Measurements from ENCODE around the gene CNTNAP2. TPM values are rescaled to one million over a fixed set of nuclear protein-coding genes. Genes with fewer than 3 reads are reported as not detected.

Gene CNTNAP2
- total RNA-seq, 1 donor from 2014 or later, result 4.2 TPM

- Mint-ChIP-seq H3K4me1 (no peaks in the 10 kb centered on the region), H3K9me3 (no peaks in the 10 kb centered on the region), H3K27me3 (ENCODE audit: low read depth) (peaks cover 3% of the 10 kb centered on the region), H3K4me3 (no peak overlapping the region), H3K36me3 (no peaks in the 10 kb centered on the region), H3K27ac (no peak overlapping the region)
- TF ChIP-seq CTCF (IDR thresholded peaks at IDR 0.05; ENCODE audit: unreplicated experiment), result no peak
- DNase-seq (ENCODE audit: low spot score in 2 of 2, unreplicated experiment in 2 of 2), result no peak
Observed at GRCh38 chr7:147664541-147664940, 1547.9 kb downstream of the CNTNAP2 start.

- H3K27ac Mint-ChIP-seq, result no peak overlapping the region
- peaks cover 17% of the 10 kb centered on the region for H3K27me3 Mint-ChIP-seq (ENCODE audit: low read depth)
- DNase-seq (ENCODE audit: low spot score in 2 of 2, unreplicated experiment in 2 of 2), result no peak
- peaks cover 1% of the 10 kb centered on the region for H3K4me1 Mint-ChIP-seq
- no peaks in the 10 kb centered on the region for H3K9me3 Mint-ChIP-seq
- no peak for TF ChIP-seq CTCF (IDR thresholded peaks at IDR 0.05; ENCODE audit: unreplicated experiment)
- H3K36me3 Mint-ChIP-seq, result no peaks in the 10 kb centered on the region
- no peak overlapping the region for H3K4me3 Mint-ChIP-seq
Observed at GRCh38 chr7:147670759-147671158, 1554.2 kb downstream of the CNTNAP2 start.

DNA sequence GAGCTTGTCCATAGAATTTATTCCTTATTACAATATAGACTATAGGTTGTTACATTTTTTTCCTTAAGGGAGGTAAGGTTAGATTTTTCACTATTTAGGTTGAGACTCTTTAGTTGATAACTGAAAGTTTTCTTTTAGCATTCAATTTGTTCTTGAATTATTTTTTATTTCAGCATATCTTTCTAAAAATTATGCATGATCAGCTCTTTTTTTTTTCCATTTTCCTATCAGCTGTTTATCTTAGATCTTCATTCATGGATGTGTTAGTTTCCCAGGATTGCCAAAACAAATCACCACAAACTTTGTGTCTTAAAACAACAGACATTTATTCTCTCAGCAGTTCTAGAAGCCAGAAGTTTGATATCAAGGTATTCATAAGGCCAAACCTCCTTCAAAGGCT, 1558.1 kb downstream of the CNTNAP2 start:
- Mint-ChIP-seq H3K36me3 (no peaks in the 10 kb centered on the region), H3K4me3 (no peak overlapping the region), H3K27ac (no peak overlapping the region), H3K9me3 (peaks cover 11% of the 10 kb centered on the region), H3K27me3 (ENCODE audit: low read depth) (peaks cover 12% of the 10 kb centered on the region), H3K4me1 (peaks cover 14% of the 10 kb centered on the region)
- DNase-seq (ENCODE audit: low spot score in 2 of 2, unreplicated experiment in 2 of 2), result no peak
- no peak for TF ChIP-seq CTCF (IDR thresholded peaks at IDR 0.05; ENCODE audit: unreplicated experiment)

DNA sequence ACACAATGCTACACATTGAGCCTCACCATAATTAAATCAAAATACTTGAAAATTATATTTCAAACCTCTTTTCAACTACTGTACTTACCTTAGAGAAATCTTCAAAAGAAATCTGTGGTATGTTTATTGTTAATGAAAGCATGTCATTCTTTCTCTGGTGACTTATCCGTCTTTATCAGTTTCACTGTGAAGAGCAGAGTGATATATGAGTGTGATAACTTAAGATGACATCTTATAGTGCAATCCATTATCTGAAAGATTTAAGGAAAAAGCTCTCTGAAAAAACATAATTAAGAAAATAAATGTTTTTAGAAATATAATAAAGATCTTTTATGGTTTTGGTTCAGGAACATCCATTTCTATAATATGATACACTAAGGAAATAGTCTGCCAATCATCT, 1562.3 kb downstream of the CNTNAP2 start:
- DNase-seq (ENCODE audit: low spot score in 2 of 2, unreplicated experiment in 2 of 2), result no peak
- no peak for TF ChIP-seq CTCF (IDR thresholded peaks at IDR 0.05; ENCODE audit: unreplicated experiment)
- Mint-ChIP-seq H3K36me3 (no peaks in the 10 kb centered on the region), H3K4me3 (no peak overlapping the region), H3K27ac (no peak overlapping the region), H3K9me3 (peaks cover 11% of the 10 kb centered on the region), H3K4me1 (peaks cover 16% of the 10 kb centered on the region), H3K27me3 (ENCODE audit: low read depth) (no peaks in the 10 kb centered on the region)

GRCh38 chr7:147681530-147681929, 1564.9 kb downstream of the CNTNAP2 start:
- no peak overlapping the region for H3K27ac Mint-ChIP-seq
- DNase-seq (ENCODE audit: low spot score in 2 of 2, unreplicated experiment in 2 of 2), result no peak
- no peak for TF ChIP-seq CTCF (IDR thresholded peaks at IDR 0.05; ENCODE audit: unreplicated experiment)
- H3K36me3 Mint-ChIP-seq, result no peaks in the 10 kb centered on the region
- H3K9me3 Mint-ChIP-seq, result peaks cover 8% of the 10 kb centered on the region
- no peak overlapping the region for H3K4me3 Mint-ChIP-seq
- peaks cover 14% of the 10 kb centered on the region for H3K4me1 Mint-ChIP-seq
- no peaks in the 10 kb centered on the region for H3K27me3 Mint-ChIP-seq (ENCODE audit: low read depth)

- DNase-seq (ENCODE audit: low spot score in 2 of 2, unreplicated experiment in 2 of 2), result no peak
- H3K27ac Mint-ChIP-seq, result no peak overlapping the region
- H3K27me3 Mint-ChIP-seq (ENCODE audit: low read depth), result peaks cover 9% of the 10 kb centered on the region
- no peaks in the 10 kb centered on the region for H3K4me1 Mint-ChIP-seq
- H3K9me3 Mint-ChIP-seq, result peaks cover 31% of the 10 kb centered on the region
- H3K4me3 Mint-ChIP-seq, result no peak overlapping the region
- no peak for TF ChIP-seq CTCF (IDR thresholded peaks at IDR 0.05; ENCODE audit: unreplicated experiment)
- H3K36me3 Mint-ChIP-seq, result peaks cover 2% of the 10 kb centered on the region
Observed at GRCh38 chr7:147700702-147701101, 1584.1 kb downstream of the CNTNAP2 start.
